ENCODE measurements around the gene EBI3.
"Not testable (repeated sequence)": the region's sequence is repeated elsewhere in the genome, so short reads cannot be mapped to it uniquely, and the experiment has no call there.

Gene EBI3

GRCh38 chr19:4284176-4284958 is 55.0 kb downstream of the EBI3 start:
- H3K4me3 ChIP-seq (replicated peaks in 1 of 2; ENCODE audit: low read depth in 2 of 2, low read length in 2 of 2), result no peak overlapping the region
- no peak for TF ChIP-seq CTCF (IDR thresholded peaks at IDR 0.05; ENCODE audit: low read depth, low read length)
- no peak for DNase-seq (ENCODE audit: low read depth in 2 of 2)

GRCh38 chr19:4284974-4285373 is 55.7 kb downstream of the EBI3 start:
- TF ChIP-seq CTCF (IDR thresholded peaks at IDR 0.05; ENCODE audit: low read depth, low read length), result no peak
- H3K4me3 ChIP-seq (replicated peaks in 1 of 2; ENCODE audit: low read depth in 2 of 2, low read length in 2 of 2), result no peak overlapping the region
- DNase-seq (ENCODE audit: low read depth in 2 of 2), result no peak

GRCh38 chr19:4286141-4286540 is 56.8 kb downstream of the EBI3 start:
- H3K4me3 ChIP-seq (replicated peaks in 1 of 2; ENCODE audit: low read depth in 2 of 2, low read length in 2 of 2); DNase-seq (ENCODE audit: low read depth in 2 of 2): not testable (repeated sequence)

All from cardiac fibroblast (primary cell).